ENCODE measurements around the gene CFAP299. TPM values are rescaled to one million over a fixed set of nuclear protein-coding genes. Genes with fewer than 3 reads are reported as not detected.

CFAP299 gene
- total RNA-seq, 1 donor from 2014 or later: 0.93 TPM

- no peak for DNase-seq (ENCODE audit: low spot score, unreplicated experiment)
- Mint-ChIP-seq H3K36me3 (ENCODE audit: insufficient read depth) (peaks cover 1% of the 10 kb centered on the region), H3K27ac (no peak overlapping the region), H3K4me3 (ENCODE audit: low read depth) (no peak overlapping the region), H3K4me1 (ENCODE audit: low read depth) (no peaks in the 10 kb centered on the region), H3K27me3 (no peaks in the 10 kb centered on the region), H3K9me3 (ENCODE audit: low read depth) (peaks cover 25% of the 10 kb centered on the region)
- TF ChIP-seq CTCF (IDR thresholded peaks at IDR 0.05; ENCODE audit: unreplicated experiment): no peak
Observed at GRCh38 chr4:80446248-80446647, 110.7 kb downstream of the CFAP299 start.

GRCh38 chr4:80446664-80447063 lies 111.1 kb downstream of the CFAP299 start:
- Mint-ChIP-seq H3K27me3 (no peaks in the 10 kb centered on the region), H3K27ac (no peak overlapping the region), H3K4me1 (ENCODE audit: low read depth) (no peaks in the 10 kb centered on the region), H3K4me3 (ENCODE audit: low read depth) (no peak overlapping the region), H3K36me3 (ENCODE audit: insufficient read depth) (peaks cover 1% of the 10 kb centered on the region), H3K9me3 (ENCODE audit: low read depth) (peaks cover 22% of the 10 kb centered on the region)
- TF ChIP-seq CTCF (IDR thresholded peaks at IDR 0.05; ENCODE audit: unreplicated experiment): no peak
- no peak for DNase-seq (ENCODE audit: low spot score, unreplicated experiment)

GRCh38 chr4:80447493-80447892 lies 112.0 kb downstream of the CFAP299 start:
- H3K36me3 Mint-ChIP-seq (ENCODE audit: insufficient read depth): peaks cover 1% of the 10 kb centered on the region
- no peak for TF ChIP-seq CTCF (IDR thresholded peaks at IDR 0.05; ENCODE audit: unreplicated experiment)
- no peak overlapping the region for H3K4me3 Mint-ChIP-seq (ENCODE audit: low read depth)

GRCh38 chr4:80448056-80448455 lies 112.5 kb downstream of the CFAP299 start:
- Mint-ChIP-seq H3K27ac (no peak overlapping the region), H3K4me1 (ENCODE audit: low read depth) (no peaks in the 10 kb centered on the region), H3K4me3 (ENCODE audit: low read depth) (no peak overlapping the region), H3K27me3 (no peaks in the 10 kb centered on the region), H3K36me3 (ENCODE audit: insufficient read depth) (peaks cover 1% of the 10 kb centered on the region), H3K9me3 (ENCODE audit: low read depth) (peaks cover 10% of the 10 kb centered on the region)
- no peak for DNase-seq (ENCODE audit: low spot score, unreplicated experiment)
- TF ChIP-seq CTCF (IDR thresholded peaks at IDR 0.05; ENCODE audit: unreplicated experiment): no peak

More at GRCh38 chr4:80447493-80447892, 112.0 kb downstream of the CFAP299 start:
- H3K4me1 Mint-ChIP-seq (ENCODE audit: low read depth): no peaks in the 10 kb centered on the region
- no peaks in the 10 kb centered on the region for H3K27me3 Mint-ChIP-seq
- no peak overlapping the region for H3K27ac Mint-ChIP-seq
- no peak for DNase-seq (ENCODE audit: low spot score, unreplicated experiment)
- peaks cover 16% of the 10 kb centered on the region for H3K9me3 Mint-ChIP-seq (ENCODE audit: low read depth)

GRCh38 chr4:80452055-80452454 lies 116.5 kb downstream of the CFAP299 start:
- no peaks in the 10 kb centered on the region for H3K27me3 Mint-ChIP-seq
- TF ChIP-seq CTCF (IDR thresholded peaks at IDR 0.05; ENCODE audit: unreplicated experiment): no peak
- no peak overlapping the region for H3K4me3 Mint-ChIP-seq (ENCODE audit: low read depth)
- no peak overlapping the region for H3K27ac Mint-ChIP-seq
- no peaks in the 10 kb centered on the region for H3K36me3 Mint-ChIP-seq (ENCODE audit: insufficient read depth)
- H3K4me1 Mint-ChIP-seq (ENCODE audit: low read depth): peaks cover 8% of the 10 kb centered on the region
- peaks cover 4% of the 10 kb centered on the region for H3K9me3 Mint-ChIP-seq (ENCODE audit: low read depth)
- DNase-seq (ENCODE audit: low spot score, unreplicated experiment): no peak
